ENCODE results near the gene RBP3.

RBP3 gene

DNA sequence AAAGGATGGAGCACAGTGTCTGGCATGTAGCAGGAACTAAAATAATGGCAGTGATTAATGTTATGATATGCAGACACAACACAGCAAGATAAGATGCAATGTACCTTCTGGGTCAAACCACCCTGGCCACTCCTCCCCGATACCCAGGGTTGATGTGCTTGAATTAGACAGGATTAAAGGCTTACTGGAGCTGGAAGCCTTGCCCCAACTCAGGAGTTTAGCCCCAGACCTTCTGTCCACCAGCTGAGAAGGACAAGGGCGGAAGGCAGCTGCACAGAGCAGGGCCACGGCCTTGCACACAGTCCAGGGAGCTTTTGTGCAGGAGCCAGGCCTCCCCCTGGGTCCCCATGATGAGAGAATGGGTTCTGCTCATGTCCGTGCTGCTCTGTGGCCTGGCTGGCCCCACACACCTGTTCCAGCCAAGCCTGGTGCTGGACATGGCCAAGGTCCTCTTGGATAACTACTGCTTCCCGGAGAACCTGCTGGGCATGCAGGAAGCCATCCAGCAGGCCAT is at the start of gene RBP3:
Gene RBP3 (plus strand): TSS at position 226 of the 514 bp plus-strand sequence. CDS start 122 bp downstream, at position 348.
- in situ Hi-C loops (cut with MboI; ENCODE audit: low sequenced_read_pairs) = no loop called here

DNA sequence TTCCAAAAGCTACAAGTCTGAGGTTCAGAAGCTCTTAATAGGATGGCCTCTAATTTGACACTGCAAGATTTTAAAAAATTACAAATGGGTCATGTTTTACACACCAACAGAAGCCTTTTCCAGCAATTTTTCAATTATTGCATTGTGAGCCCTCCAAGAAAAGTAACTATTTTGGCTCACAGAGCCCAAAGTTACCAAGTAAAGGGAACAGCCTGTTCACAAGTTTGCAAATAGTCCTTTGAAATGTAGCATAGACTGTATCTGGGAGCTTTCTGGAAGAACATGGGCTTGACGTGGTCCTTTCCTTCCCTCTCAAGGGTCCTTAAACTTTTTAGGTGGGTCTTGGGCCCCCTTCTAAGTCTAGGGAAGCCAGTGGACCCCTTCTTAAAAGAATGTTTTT is 49.4 kb upstream of the RBP3 start:
- in situ Hi-C loops (cut with MboI; ENCODE audit: low sequenced_read_pairs) = no loop called here

DNA sequence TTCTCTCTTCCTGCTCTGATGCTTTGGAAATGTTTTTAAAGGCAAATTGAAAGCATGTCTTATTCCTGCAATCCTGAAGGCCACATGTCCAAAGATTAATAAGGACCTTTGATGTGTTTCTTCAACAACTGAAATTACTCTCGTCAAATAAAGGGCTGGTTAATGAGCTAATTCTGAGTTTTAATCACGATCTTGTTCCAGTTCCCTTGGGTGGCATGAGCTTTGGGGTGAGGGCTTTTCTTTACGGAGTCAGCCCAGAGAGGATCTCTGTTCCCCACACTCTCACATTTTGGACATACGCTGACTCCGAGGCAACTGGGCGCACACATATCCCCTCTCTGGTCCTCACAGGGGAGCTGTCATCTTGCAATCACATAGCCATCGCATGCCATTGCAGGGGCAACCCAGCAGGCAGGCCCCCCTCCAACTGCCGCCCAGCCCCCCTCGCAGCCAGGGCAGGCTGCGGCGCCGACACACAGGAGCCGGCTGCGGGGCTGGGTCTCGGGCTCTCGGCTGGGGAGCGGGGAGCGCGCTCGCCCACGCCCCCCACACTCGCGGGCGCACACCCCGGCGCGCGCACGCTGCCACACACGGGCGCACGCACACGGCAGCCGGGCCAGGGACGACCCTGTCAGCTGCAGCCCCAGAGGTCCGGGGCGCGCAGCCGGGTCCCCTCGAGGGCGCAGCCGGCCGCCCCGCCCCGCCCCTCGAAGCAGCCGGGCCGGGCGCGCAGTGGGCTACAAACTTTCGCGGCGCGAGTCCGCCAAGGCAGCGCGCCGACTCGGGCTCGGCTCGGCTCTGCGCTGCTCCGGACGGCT is 48.3 kb upstream of the RBP3 start, which contains the start of gene GDF10:
Gene GDF10 (plus strand): TSS at position 587 of the 818 bp plus-strand sequence. CDS start 455 bp downstream, outside the sequence.
- in situ Hi-C loops (cut with MboI; ENCODE audit: low sequenced_read_pairs) = loop anchor here (10.0 kb wide), 1 partner anchor 265 kb away; no protein-coding TSS in a partner anchor

DNA sequence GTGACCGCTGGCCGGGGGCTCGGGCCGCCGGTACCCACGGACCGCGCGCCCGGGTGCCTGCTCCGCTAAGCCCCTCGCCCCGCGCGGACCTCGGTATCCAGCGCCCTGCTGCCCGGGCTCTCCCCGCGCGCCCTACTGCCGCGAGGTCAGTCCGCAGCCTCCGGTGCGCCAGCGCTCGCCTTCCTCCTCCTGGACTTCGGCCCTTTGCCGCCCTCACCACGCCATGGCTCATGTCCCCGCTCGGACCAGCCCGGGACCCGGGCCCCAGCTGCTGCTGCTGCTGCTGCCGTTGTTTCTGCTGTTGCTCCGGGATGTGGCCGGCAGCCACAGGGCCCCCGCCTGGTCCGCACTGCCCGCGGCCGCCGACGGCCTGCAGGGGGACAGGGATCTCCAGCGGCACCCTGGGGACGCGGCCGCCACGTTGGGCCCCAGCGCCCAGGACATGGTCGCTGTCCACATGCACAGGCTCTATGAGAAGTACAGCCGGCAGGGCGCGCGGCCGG is 47.7 kb upstream of the RBP3 start:
- in situ Hi-C loops (cut with MboI; ENCODE audit: low sequenced_read_pairs) = loop anchor here (10.0 kb wide), 1 partner anchor 266 kb away; no protein-coding TSS in a partner anchor

DNA sequence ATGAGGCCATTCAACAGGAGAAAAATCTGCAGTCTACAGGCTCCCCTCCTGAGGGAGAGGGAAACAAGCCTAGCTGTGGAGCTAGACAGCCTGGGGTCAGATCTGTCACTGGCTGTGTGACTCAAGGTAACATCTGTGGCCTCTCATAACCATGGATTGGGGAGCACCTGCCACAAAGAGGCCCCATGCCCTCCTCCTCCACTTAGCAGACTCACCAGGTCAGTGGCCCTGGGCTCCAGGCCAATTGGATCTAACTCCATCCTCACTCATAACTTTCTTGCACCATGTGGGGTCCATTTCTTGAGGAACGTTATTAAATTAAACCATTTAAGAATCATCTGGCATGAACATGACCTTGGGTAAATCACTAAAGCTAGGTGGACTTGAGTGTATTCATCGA is 46.3 kb upstream of the RBP3 start:
- in situ Hi-C loops (cut with MboI; ENCODE audit: low sequenced_read_pairs) = loop anchor here (10.0 kb wide), 1 partner anchor 267 kb away; no protein-coding TSS in a partner anchor

DNA sequence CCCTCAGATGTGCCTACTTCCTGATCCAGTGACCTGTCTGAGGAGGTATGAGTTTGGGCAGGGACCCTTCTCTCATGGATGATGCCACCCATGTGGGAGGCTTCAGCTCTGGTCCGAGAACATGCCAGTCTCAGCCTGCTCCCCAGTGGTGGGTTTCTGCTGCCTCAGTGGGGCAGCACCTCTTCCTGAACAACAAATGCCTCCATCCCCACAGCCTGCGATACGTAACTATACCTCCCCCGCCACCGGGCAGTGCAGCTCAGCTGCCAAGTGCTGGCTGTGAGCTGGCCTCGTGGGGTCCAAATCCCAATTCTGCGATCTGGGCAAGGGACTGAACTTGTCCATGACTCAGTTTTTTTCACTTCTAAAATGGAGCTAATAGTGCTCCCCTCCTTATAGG is 45.1 kb upstream of the RBP3 start:
- in situ Hi-C loops (cut with MboI; ENCODE audit: low sequenced_read_pairs) = loop anchor here (10.0 kb wide), 1 partner anchor 268 kb away; no protein-coding TSS in a partner anchor

DNA sequence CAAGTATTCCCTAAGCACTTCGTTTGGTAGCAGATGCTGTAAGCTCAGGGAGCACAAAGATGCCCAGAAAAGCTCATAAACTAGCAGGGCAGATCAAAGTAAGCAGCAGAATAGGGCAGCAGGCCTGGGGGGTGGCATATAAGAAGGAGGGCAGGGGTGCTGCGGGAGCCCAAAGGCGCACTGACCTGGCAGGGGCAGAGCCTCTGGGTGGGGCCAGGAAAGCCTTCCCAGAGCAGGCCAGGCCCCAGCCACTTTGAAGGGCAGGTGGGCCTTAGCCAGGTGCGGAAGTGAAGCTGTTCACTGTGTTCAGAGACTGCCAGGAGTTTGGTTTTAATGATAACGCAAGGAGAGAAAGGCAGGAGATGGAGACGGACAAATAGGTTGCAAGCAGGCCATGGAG is 44.3 kb upstream of the RBP3 start:
- in situ Hi-C loops (cut with MboI; ENCODE audit: low sequenced_read_pairs) = loop anchor here (10.0 kb wide), 1 partner anchor 269 kb away; no protein-coding TSS in a partner anchor

DNA sequence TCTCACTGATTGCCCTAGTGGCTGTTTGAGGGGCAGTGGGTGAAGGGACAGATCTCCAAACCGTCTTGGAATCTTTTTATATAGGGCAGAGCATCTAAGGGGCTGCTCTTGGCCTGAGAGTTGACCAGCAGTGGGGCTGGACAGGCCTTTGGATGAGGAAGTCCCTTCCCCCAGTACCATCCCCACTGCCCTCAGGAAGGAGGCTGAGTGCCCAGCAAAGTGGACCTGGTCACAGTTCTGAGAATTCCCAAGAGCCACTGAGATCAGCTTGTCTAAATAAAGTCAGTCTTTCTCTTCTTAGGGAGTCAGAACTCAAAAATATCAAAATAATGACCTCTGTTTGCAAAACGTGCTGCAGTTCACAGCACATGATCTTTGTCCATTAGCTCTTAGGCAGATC is 42.6 kb upstream of the RBP3 start:
- in situ Hi-C loops (cut with MboI; ENCODE audit: low sequenced_read_pairs) = loop anchor here (10.0 kb wide), 1 partner anchor 271 kb away; no protein-coding TSS in a partner anchor

DNA sequence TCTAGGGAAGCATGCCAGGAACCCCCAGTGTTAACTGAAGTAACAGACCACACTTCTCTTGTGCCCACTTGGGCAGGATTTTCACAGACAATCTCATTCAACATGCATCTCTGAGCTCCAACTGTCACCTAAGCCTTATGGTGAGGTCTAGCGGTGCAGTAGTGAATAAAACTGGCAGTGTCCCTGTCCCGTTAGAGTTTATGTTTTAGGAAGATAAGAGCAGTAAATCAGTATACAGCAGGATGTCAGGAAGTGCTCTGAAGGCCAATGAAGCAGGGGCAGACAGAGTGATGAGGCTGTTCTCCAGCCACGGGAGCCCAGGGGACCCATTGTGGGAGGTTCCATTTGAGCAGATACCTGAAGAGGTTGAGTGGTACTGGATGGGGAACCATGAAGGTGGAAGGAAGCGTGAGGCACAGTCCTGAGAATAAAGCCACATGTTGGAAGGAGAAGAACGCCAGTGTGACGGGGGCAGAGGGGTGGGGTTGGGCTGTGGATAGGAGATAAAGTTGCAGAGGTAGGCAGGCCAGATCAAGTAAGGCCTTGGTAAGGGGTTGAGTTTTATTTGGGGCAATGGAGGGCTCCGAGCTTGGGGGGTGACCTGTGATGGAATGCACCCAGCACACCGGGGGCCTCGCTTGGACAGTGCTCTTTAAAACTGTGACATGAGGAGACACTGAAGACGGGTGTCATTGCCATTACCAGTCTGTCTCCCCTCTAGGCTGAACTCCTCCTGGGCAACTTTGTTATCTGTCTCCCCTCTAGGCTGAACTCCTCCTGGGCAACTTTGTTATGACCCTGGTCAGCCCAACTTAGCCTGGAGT is 41.6 kb upstream of the RBP3 start:
- in situ Hi-C loops (cut with MboI; ENCODE audit: low sequenced_read_pairs) = loop anchor here (10.0 kb wide), 1 partner anchor 272 kb away; no protein-coding TSS in a partner anchor

DNA sequence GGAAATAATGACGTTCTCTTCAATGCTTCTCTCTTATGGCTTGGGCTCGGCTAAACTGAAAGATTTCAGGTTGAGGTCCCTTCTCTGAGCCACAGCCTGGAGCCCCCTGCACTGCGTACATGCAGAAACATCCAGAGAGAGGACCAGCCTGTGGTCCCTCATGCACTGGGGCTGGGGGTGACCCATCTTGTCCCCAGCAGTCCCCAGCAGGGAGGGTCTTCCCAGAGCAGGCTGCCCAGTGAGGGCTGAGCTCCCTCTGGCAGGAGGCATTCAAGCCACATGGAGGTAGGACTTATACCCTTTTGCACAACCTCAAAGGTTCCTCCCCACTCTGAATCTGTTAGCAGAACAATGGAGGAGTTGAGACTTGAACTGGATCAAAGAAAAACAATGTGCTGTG is 40.8 kb upstream of the RBP3 start:
- in situ Hi-C loops (cut with MboI; ENCODE audit: low sequenced_read_pairs) = loop anchor here (10.0 kb wide), 1 partner anchor 273 kb away; no protein-coding TSS in a partner anchor

DNA sequence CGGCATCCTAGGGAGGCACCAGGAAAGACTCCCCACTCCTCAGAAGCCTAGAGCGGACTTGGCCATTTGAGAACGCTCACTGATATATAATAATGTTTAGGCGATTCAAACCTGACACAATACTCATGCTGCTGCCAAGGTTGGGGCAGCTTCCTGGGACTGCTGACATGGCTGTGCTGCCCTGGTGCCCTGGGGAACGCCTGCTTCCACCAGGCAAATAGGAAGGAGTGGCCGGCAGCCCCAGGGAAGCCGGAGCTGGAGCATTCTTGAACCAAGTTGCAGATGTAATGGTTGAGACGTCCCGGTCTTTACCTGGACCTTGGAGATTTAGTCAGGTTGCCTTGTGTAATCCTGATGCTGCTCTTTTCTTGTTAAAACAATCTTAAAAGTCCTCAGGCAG is 39.4 kb upstream of the RBP3 start:
- in situ Hi-C loops (cut with MboI; ENCODE audit: low sequenced_read_pairs) = loop anchor here (10.0 kb wide), 1 partner anchor 274 kb away; no protein-coding TSS in a partner anchor

DNA sequence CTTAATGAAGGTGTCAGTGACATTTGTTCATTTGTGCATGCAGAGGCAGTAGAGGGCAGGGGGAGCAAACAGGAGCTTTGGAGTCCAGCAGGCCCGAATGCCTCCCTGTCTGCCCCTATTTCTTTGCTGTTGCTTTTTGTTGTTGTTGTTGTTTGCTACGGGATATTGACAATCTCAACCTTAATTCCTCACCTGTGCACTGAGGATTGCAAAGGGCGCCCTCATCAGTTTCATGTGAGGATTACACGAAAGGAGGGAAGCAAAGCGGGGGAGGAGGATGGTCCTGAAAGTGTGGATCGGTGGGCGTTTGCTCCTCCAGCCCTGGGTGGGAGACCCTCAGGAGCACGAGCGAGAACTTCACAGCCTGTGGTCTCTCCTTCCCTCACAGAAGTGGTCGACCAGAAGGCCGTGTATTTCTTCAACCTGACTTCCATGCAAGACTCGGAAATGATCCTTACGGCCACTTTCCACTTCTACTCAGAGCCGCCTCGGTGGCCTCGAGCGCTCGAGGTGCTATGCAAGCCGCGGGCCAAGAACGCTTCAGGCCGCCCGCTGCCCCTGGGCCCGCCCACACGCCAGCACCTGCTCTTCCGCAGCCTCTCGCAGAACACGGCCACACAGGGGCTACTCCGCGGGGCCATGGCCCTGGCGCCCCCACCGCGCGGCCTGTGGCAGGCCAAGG is 38.6 kb upstream of the RBP3 start:
- in situ Hi-C loops (cut with MboI; ENCODE audit: low sequenced_read_pairs) = loop anchor here (10.0 kb wide), 1 partner anchor 275 kb away; no protein-coding TSS in a partner anchor

DNA sequence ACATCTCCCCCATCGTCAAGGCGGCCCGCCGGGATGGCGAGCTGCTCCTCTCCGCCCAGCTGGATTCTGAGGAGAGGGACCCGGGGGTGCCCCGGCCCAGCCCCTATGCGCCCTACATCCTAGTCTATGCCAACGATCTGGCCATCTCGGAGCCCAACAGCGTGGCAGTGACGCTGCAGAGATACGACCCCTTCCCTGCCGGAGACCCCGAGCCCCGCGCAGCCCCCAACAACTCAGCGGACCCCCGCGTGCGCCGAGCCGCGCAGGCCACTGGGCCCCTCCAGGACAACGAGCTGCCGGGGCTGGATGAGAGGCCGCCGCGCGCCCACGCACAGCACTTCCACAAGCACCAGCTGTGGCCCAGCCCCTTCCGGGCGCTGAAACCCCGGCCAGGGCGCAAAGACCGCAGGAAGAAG is 38.1 kb upstream of the RBP3 start:
- in situ Hi-C loops (cut with MboI; ENCODE audit: low sequenced_read_pairs) = no loop called here

DNA sequence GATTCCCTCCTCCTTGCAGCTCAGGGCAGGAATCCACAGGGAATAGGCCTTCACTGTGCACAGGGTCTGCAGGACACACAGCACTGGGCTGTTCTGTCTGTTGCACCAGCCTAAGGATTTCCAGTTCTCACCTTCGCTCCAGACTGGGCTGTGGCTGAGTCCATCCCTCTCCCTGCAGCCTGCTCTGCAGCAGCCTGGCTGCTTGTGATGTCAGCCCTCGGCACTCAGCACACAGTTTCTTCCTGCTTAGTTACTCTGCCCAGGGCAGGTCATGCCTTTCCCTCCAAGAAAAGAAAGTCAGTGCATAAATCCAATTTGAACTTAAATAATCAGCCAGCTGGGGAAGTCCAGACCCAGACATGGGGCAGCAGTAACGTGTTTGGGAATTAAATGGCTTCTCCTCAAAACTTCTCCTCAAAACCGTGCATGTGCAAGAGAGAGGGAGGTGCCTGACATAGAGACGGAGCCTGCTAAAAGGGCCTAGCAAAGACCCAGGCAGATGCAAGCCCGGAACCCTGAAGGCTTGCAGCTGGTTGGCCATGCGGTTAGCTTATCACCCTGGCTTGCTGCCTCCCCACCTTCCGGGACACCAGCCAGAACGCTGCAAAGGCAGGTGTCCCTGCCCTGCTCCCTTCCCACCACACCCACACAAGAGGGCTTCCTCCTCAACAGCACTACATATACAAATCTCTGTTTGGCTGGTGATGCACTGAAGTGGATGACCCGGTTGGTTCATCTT is 36.8 kb upstream of the RBP3 start:
- in situ Hi-C loops (cut with MboI; ENCODE audit: low sequenced_read_pairs) = no loop called here

DNA sequence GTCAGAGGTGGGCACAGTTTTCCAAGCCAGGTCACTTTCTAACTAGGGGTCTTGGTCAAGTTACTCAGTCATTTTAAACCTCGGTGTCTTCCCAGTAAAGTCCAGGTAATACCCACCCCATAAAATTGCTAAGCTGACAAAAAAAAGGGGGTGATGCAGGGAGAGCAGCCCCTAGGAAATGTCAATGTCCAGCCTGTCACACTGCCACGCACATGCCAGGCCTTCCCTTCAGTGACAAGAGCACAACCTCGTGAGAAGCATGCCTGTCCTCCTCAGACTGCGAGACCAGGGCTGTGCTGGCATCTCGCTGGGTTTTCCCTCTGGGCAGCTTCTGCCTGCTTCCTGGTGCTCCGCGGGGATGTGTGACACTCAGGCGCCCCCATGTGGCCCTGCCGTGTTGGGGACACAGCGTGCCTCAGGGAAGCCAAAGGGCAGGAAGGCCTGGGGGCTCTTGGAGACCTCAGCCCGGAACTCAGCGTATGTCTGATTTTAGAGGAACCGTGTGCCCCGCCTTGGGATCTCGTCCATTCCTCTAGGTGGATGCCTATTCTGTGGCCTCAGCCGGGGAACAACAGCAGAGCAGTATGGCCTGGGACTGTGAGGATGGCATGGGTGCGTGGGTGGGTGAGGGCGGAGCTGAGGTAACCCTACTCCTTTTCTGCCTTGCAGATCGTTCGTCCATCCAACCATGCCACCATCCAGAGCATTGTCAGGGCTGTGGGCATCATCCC is 36.1 kb upstream of the RBP3 start:
- in situ Hi-C loops (cut with MboI; ENCODE audit: low sequenced_read_pairs) = no loop called here

DNA sequence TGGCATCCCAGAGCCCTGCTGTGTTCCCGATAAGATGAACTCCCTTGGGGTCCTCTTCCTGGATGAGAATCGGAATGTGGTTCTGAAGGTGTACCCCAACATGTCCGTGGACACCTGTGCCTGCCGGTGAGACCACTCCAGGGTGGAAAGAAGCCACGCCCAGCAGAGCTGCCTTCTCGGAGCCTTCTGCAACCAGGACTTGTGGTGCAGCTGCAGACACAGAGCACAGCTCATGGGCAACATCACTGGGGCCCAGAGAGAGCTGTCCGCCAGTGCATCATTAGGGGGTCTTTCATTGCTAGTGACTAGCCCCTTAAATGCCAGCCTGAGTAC is 35.5 kb upstream of the RBP3 start:
- in situ Hi-C loops (cut with MboI; ENCODE audit: low sequenced_read_pairs) = no loop called here

DNA sequence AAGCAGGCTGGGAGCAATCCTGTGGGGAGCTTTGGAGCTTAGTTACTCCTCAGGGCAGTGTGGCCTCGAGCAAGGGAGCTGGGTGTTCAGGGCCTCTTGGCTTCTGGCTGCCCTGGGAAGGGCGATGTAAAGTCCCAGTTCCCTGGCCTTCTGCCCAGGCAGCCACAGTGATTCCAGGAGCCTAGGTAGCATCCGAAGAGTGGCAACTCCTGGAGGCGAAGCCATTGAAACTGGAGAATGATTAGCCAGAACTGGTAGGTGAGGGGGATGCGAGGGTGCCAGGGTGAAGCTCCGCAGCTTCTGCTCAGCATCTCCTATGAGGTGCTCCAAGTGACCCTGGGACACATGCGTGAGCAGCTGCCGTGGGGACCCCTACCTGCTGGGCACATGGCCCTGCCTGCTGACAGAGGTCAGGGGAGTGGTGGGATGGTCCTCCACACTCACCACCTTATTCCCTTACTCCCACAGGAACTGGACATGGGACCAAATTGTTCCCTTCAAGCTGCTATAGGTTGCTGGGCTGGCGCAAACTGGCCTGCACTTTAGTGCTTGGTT is 33.7 kb upstream of the RBP3 start:
- in situ Hi-C loops (cut with MboI; ENCODE audit: low sequenced_read_pairs) = no loop called here

DNA sequence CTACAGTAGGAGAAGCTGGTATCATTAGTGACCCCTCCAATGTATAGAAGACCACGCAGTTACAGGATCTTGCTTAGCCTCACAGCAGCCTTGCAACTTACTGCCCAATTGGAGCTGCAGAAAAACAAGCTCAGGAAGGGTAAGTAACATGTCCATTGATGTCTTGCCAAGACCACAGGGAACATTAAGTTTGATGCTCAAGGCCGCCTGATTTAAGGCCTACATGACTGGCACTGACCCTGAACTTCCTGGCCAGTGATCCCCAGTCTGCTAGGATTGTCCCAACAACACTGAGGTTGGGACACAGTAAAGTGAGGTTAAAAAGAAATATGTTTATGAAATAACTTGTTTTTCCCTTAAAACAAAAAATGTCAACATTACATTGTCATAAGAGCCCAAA is 32.7 kb upstream of the RBP3 start:
- in situ Hi-C loops (cut with MboI; ENCODE audit: low sequenced_read_pairs) = no loop called here

DNA sequence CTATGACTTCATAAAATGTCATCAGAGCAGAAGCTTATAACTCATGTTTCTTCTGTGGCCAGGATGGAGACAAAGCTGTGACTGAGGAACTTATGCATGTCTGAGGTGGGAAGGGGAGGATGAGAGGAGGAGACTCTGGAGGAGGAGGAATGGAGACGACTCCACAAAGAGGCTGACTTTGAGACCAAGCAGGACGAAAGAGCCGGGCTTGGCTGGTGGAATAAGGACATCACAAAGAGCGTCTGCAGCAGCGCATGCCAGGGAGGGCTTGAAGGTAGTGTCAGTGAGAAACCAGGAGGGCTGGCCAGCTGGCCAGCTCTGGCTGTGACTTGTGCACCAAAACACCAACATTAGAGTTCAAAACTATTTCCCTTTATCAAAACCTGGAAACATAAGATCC is 32.0 kb upstream of the RBP3 start:
- in situ Hi-C loops (cut with MboI; ENCODE audit: low sequenced_read_pairs) = no loop called here

All from HL-60/S4 treated with retinoic acid at 250 ng/mL for 4 days and 3 days (cell line).